ENCODE data around the gene ADARB1. TPM values are rescaled to one million over a fixed set of nuclear protein-coding genes. Genes with fewer than 3 reads are reported as not detected.

Gene ADARB1
- total and polyA plus RNA-seq, 2 experiments from 2014 or later: 16.0 to 17.3 TPM

- DNase-seq (ENCODE audit: low spot score): no peak
- Histone ChIP-seq H3K9me2 (replicated peaks; ENCODE audit: insufficient read depth) (no peaks in the 10 kb centered on the region), H3K4me2 (no peak overlapping the region), H3K36me3 (replicated peaks; ENCODE audit: insufficient read depth, low read depth) (no peaks in the 10 kb centered on the region), H4K20me1 (ENCODE audit: insufficient read depth, poor library complexity, severe bottlenecking) (peaks cover 11% of the 10 kb centered on the region), H3K27me3 (no peaks in the 10 kb centered on the region), H3K27ac (no peak overlapping the region), H3K4me3 (no peak overlapping the region), H3K79me2 (peaks cover 68% of the 10 kb centered on the region), H3K9me3 (ENCODE audit: low read depth) (no peaks in the 10 kb centered on the region), H3K4me1 (ENCODE audit: insufficient read depth) (no peaks in the 10 kb centered on the region), H2AFZ (no peak overlapping the region)
- TF ChIP-seq EZH2phosphoT487 (IDR thresholded peaks at IDR 0.05; ENCODE audit: low read depth, severe bottlenecking, unreplicated experiment): no peak
- TF ChIP-seq CTCF (IDR thresholded peaks at IDR 0.05; ENCODE audit: poor library complexity): peak; percentile 43
- TF ChIP-seq EZH2 (IDR thresholded peaks at IDR 0.05; ENCODE audit: borderline replicate concordance): no peak
- 68% methylated on average over 4 of the region's 4 CpGs for WGBS (ENCODE audit: low lambda C conversion rate, missing lambda C conversion rate)
Observed at GRCh38 chr21:45098867-45099266, 24.5 kb downstream of the ADARB1 start.

- H3K36me3 ChIP-seq (replicated peaks; ENCODE audit: insufficient read depth, low read depth): no peaks in the 10 kb centered on the region
- H3K9me2 ChIP-seq (replicated peaks; ENCODE audit: insufficient read depth): no peaks in the 10 kb centered on the region
- no peaks in the 10 kb centered on the region for H3K27me3 ChIP-seq
- no peak overlapping the region for H3K4me2 ChIP-seq
- H3K79me2 ChIP-seq: peaks cover 66% of the 10 kb centered on the region
- H3K27ac ChIP-seq: no peak overlapping the region
- H3K4me1 ChIP-seq (ENCODE audit: insufficient read depth): no peaks in the 10 kb centered on the region
- peaks cover 11% of the 10 kb centered on the region for H4K20me1 ChIP-seq (ENCODE audit: insufficient read depth, poor library complexity, severe bottlenecking)
- no peak overlapping the region for H3K4me3 ChIP-seq
- no peak for DNase-seq (ENCODE audit: low spot score)
- no peak for TF ChIP-seq CTCF (IDR thresholded peaks at IDR 0.05; ENCODE audit: poor library complexity)
- no peak for TF ChIP-seq EZH2phosphoT487 (IDR thresholded peaks at IDR 0.05; ENCODE audit: low read depth, severe bottlenecking, unreplicated experiment)
- no peak overlapping the region for H2AFZ ChIP-seq
- H3K9me3 ChIP-seq (ENCODE audit: low read depth): no peaks in the 10 kb centered on the region
- 95% methylated on average over 3 of the region's 3 CpGs for WGBS (ENCODE audit: low lambda C conversion rate, missing lambda C conversion rate)
Observed at GRCh38 chr21:45099571-45099970, 25.2 kb downstream of the ADARB1 start.

GRCh38 chr21:45100866-45101265, 26.5 kb downstream of the ADARB1 start:
- TF ChIP-seq EZH2phosphoT487 (IDR thresholded peaks at IDR 0.05; ENCODE audit: low read depth, severe bottlenecking, unreplicated experiment) (no peak), CTCF (IDR thresholded peaks at IDR 0.05; ENCODE audit: poor library complexity) (no peak), EZH2 (IDR thresholded peaks at IDR 0.05; ENCODE audit: borderline replicate concordance) (no peak)
- Histone ChIP-seq H3K4me3 (no peak overlapping the region), H3K27ac (no peak overlapping the region), H3K4me2 (no peak overlapping the region), H3K27me3 (no peaks in the 10 kb centered on the region), H3K36me3 (replicated peaks; ENCODE audit: insufficient read depth, low read depth) (no peaks in the 10 kb centered on the region), H2AFZ (no peak overlapping the region), H4K20me1 (ENCODE audit: insufficient read depth, poor library complexity, severe bottlenecking) (peaks cover 11% of the 10 kb centered on the region), H3K9me2 (replicated peaks; ENCODE audit: insufficient read depth) (no peaks in the 10 kb centered on the region), H3K9me3 (ENCODE audit: low read depth) (no peaks in the 10 kb centered on the region), H3K79me2 (peaks cover 60% of the 10 kb centered on the region), H3K4me1 (ENCODE audit: insufficient read depth) (peaks cover 6% of the 10 kb centered on the region)
- WGBS (ENCODE audit: low lambda C conversion rate, missing lambda C conversion rate): 97% methylated on average over 36 of the region's 40 CpGs
- DNase-seq (ENCODE audit: low spot score): no peak
